ENCODE measurements around the gene RPSA.
"Not testable (repeated sequence)": the region's sequence is repeated elsewhere in the genome, so short reads cannot be mapped to it uniquely, and the experiment has no call there.

The RPSA gene

DNA sequence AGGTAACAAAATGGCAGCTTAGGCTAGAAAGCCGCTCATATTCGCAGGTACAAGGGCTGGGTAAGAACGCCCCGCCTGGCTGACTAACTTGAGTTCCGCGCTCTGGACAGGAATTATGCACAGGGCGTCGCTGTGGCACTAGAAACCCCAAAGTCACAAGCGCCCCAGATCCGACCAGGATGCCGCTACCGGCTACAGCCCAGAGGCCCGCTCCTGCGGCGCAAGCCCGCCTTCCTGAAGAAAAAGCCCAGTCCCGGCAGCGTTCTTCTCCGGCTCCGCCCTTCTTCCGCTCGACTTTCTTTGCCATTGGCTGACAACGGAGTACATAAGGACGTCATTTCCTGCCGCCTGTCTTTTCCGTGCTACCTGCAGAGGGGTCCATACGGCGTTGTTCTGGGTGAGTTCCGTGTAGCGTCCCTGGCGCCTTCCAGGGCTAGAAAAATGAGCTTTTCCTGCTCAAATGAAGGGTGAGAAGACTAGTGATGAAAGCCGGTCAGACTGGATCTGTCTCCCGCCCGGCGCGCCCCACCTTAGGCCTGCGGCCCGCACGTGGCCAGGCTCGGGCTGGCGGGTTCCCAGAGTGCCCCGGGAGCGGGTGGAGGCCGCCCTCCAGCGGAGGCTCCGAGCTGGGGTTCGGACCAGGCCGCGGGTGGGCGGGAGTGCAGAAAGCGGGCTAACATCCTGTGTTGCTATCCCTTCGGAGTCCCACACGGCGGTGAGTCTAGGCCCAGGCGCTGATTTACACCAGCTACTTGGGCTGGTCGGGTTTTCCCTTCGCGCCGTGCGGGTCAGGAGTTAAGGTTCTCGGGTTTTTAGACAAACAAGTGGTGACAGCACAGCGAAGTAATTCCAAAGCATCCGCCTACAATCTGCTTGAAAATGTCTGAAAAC lies at the start of gene RPSA:
Gene RPSA (plus strand): TSS at position 353 of the 891 bp plus-strand sequence. CDS start 934 bp downstream, outside the sequence.
- no peaks in the 10 kb centered on the region for H3K27me3 ChIP-seq (ENCODE audit: insufficient read depth, low read depth, severe bottlenecking)
- peaks cover 48% of the 10 kb centered on the region for H3K36me3 ChIP-seq
- DNase-seq, result peak; percentile 98
- H3K9me3 ChIP-seq (ENCODE audit: severe bottlenecking), result no peaks in the 10 kb centered on the region
- TF ChIP-seq, protein P1, sequence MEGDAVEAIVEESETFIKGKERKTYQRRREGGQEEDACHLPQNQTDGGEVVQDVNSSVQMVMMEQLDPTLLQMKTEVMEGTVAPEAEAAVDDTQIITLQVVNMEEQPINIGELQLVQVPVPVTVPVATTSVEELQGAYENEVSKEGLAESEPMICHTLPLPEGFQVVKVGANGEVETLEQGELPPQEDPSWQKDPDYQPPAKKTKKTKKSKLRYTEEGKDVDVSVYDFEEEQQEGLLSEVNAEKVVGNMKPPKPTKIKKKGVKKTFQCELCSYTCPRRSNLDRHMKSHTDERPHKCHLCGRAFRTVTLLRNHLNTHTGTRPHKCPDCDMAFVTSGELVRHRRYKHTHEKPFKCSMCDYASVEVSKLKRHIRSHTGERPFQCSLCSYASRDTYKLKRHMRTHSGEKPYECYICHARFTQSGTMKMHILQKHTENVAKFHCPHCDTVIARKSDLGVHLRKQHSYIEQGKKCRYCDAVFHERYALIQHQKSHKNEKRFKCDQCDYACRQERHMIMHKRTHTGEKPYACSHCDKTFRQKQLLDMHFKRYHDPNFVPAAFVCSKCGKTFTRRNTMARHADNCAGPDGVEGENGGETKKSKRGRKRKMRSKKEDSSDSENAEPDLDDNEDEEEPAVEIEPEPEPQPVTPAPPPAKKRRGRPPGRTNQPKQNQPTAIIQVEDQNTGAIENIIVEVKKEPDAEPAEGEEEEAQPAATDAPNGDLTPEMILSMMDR (IDR thresholded peaks at IDR 0.05; ENCODE audit: low read depth, low read length), result peak; percentile 53
- peak within 1 kb of the TSS; percentile 93 for H3K4me3 ChIP-seq (ENCODE audit: low read depth, low read length)
- peak within 1 kb of the TSS; percentile 92 for H3K27ac ChIP-seq

DNA sequence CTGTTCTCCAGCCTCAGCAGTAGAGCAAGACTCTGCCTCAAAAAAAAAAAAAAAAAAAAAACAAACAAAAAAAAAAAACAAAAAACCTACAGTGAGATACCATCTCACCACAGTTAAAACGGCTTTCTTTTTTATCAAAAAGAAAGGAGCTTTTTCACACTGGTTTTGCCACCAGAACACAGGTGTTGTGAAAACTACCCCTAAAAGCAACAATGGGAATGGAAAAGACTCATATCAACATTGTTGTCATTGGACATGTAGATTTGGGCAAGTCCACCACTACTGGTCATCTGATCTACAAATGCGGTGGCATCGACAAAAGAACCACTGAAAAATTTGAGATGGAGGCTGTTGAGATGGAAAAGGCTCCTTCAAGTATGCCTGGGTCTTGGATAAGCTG lies 48.2 kb upstream of the RPSA start:
- H3K4me3 ChIP-seq (ENCODE audit: low read depth, low read length), result no peak overlapping the region
- H3K36me3 ChIP-seq, result no peaks in the 10 kb centered on the region
- DNase-seq, result no peak
- no peaks in the 10 kb centered on the region for H3K9me3 ChIP-seq (ENCODE audit: severe bottlenecking)
- no peak overlapping the region for H3K27ac ChIP-seq
- H3K27me3 ChIP-seq (ENCODE audit: insufficient read depth, low read depth, severe bottlenecking), result no peaks in the 10 kb centered on the region
- TF ChIP-seq, protein P1 (IDR thresholded peaks at IDR 0.05; ENCODE audit: low read depth, low read length), result no peak

DNA sequence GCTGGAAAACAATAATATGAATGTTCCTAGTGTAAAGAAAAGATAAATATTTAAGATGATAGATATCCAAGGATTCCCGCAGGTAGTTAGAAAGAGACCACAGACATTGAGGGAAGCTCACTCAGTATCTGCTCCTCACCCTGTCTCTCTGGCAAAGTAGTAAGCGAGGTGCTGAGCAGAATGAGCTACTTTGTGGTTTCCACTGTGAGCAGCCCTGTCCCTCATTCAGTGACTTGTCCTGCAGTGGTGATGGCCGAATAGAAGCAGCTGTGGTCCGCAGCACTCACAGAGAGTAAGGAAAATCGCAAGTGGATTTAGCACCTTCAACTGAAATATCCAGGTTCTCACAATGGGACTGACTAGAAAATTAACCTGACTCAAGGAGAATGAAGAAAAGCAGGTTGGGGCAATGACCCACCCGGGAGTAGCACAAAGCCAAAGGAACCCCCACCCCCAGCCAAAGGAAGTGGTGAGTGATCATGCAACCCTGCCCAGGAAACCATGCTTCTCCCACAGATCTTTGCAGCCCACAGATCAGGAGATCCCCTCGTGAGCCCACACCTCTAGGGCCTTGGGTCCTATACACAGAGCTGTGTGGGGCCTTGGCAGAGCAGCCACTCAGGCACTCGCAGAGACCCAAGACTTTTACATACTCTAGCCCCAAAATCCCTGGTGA lies 45.1 kb upstream of the RPSA start:
- no peak for DNase-seq
- TF ChIP-seq, protein P1 (IDR thresholded peaks at IDR 0.05; ENCODE audit: low read depth, low read length), result no peak
- Histone ChIP-seq H3K4me3 (ENCODE audit: low read depth, low read length) (no peak overlapping the region), H3K9me3 (ENCODE audit: severe bottlenecking) (no peaks in the 10 kb centered on the region), H3K27me3 (ENCODE audit: insufficient read depth, low read depth, severe bottlenecking) (no peaks in the 10 kb centered on the region), H3K36me3 (no peaks in the 10 kb centered on the region), H3K27ac (no peak overlapping the region)

DNA sequence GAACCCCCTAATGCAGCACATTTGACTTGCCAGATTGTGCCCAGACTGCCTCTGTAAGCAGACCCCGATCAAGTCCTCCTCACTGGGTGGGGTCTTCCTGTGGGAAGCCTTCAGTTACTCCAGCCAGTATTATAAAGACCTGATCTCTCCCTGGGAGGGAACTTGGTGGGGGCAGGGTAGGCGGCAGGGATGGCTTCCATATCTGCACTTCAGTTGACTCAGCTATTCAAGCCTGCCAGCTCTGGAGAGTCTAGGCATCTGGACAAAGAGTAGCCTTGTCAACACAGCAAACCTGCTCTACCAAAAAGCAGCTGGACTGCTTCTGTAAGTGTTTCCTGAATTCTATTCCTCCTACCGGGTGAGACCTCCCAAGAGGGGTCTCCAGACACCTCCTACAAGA lies 44.3 kb upstream of the RPSA start:
- no peaks in the 10 kb centered on the region for H3K9me3 ChIP-seq (ENCODE audit: severe bottlenecking)
- H3K27ac ChIP-seq, result no peak overlapping the region
- no peak overlapping the region for H3K4me3 ChIP-seq (ENCODE audit: low read depth, low read length)
- no peak for DNase-seq
- no peaks in the 10 kb centered on the region for H3K27me3 ChIP-seq (ENCODE audit: insufficient read depth, low read depth, severe bottlenecking)
- H3K36me3 ChIP-seq, result no peaks in the 10 kb centered on the region
- TF ChIP-seq, protein P1 (IDR thresholded peaks at IDR 0.05; ENCODE audit: low read depth, low read length), result no peak

DNA sequence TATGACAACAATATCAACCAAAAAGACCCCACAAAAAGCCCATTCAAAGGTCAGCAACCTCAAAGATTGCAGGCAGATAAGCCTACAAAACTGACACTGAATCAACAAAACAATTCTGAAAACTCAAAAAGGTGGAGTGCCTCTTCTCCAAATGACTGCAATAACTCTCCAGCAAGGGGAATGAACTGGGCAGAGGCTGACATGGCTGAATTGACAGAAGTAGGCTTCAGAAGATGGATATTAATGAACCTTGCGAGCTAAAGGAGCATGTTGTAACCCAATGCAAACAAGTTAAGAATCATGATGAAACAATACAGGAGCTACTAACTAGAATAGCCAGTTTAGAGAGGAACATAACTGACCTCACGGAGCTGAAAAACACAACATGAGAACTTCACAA lies 43.7 kb upstream of the RPSA start:
- TF ChIP-seq, protein P1 (IDR thresholded peaks at IDR 0.05; ENCODE audit: low read depth, low read length), result no peak
- H3K36me3 ChIP-seq, result no peaks in the 10 kb centered on the region
- H3K27me3 ChIP-seq (ENCODE audit: insufficient read depth, low read depth, severe bottlenecking), result no peaks in the 10 kb centered on the region
- no peaks in the 10 kb centered on the region for H3K9me3 ChIP-seq (ENCODE audit: severe bottlenecking)
- no peak overlapping the region for H3K27ac ChIP-seq
- DNase-seq, result no peak
- H3K4me3 ChIP-seq (ENCODE audit: low read depth, low read length), result no peak overlapping the region

DNA sequence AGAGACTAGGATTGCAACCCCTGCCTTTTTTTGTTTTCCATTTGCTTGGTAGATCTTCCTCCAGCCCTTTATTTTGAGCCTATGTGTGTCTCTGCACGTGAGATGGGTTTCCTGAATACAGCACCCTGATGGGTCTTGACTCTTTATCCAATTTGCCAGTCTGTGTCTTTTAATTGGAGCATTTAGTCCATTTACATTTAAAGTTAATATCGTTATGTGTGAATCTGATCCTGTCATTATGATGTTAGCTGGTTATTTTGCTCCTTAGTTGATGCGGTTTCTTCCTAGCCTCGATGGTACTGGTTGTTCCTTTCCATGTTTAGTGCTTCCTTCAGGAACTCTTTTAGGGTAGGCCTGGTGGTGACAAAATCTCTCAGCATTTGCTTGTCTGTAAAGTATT lies 36.1 kb upstream of the RPSA start:
- not testable (repeated sequence) for H3K36me3 ChIP-seq; DNase-seq; H3K4me3 ChIP-seq (ENCODE audit: low read depth, low read length); H3K27me3 ChIP-seq (ENCODE audit: insufficient read depth, low read depth, severe bottlenecking); H3K27ac ChIP-seq; H3K9me3 ChIP-seq (ENCODE audit: severe bottlenecking)

Data from WERI-Rb-1 (cell line).